GM11168 (cell line): Measurements from ENCODE around the gene CAST.
"Not testable (repeated sequence)": the region's sequence is repeated elsewhere in the genome, so short reads cannot be mapped to it uniquely, and the experiment has no call there.

Source experiments
- in situ Hi-C: fragments of 300-500 bp; cut with MboI; formaldehyde crosslinking; loops from one replicate; pipeline ENCODE4 v1.12.0; 2022; ENCODE audit warnings: low sequenced_read_pairs; ENCODE audit not compliant: unreplicated experiment

The CAST gene

GRCh38 chr5:96736937-96737336 lies 74.8 kb downstream of the CAST start:
- in situ Hi-C loops: no loop called here

- in situ Hi-C loops: no loop called here
Measured at GRCh38 chr5:96741106-96741505, 78.9 kb downstream of the CAST start.

GRCh38 chr5:96741891-96742309 lies 79.7 kb downstream of the CAST start:
- in situ Hi-C loops: no loop called here

GRCh38 chr5:96742538-96742937 lies 80.4 kb downstream of the CAST start:
- in situ Hi-C loops: no loop called here

GRCh38 chr5:96743065-96743768 lies 81.0 kb downstream of the CAST start:
- in situ Hi-C loops: no loop called here

GRCh38 chr5:96743805-96744204 lies 81.6 kb downstream of the CAST start:
- in situ Hi-C loops: no loop called here

GRCh38 chr5:96744218-96744617 lies 82.0 kb downstream of the CAST start:
- in situ Hi-C loops: not testable (repeated sequence)

- in situ Hi-C loops: no loop called here
Measured at GRCh38 chr5:96745025-96745424, 82.8 kb downstream of the CAST start.

- in situ Hi-C loops: no loop called here
Measured at GRCh38 chr5:96745844-96746531, 83.8 kb downstream of the CAST start.

- in situ Hi-C loops: no loop called here
Measured at GRCh38 chr5:96747720-96748119, 85.5 kb downstream of the CAST start.

- in situ Hi-C loops: no loop called here
Measured at GRCh38 chr5:96750110-96750822, 88.1 kb downstream of the CAST start.

- in situ Hi-C loops: no loop called here
Measured at GRCh38 chr5:96751203-96752169, 89.3 kb downstream of the CAST start.

- in situ Hi-C loops: no loop called here
Measured at GRCh38 chr5:96752341-96753016, 90.3 kb downstream of the CAST start.

GRCh38 chr5:96753017-96753397 lies 90.8 kb downstream of the CAST start:
- in situ Hi-C loops: no loop called here

GRCh38 chr5:96753848-96754247 lies 91.7 kb downstream of the CAST start:
- in situ Hi-C loops: no loop called here

- in situ Hi-C loops: no loop called here
Measured at GRCh38 chr5:96755851-96756250, 93.7 kb downstream of the CAST start.

- in situ Hi-C loops: no loop called here
Measured at GRCh38 chr5:96756985-96757384, 94.8 kb downstream of the CAST start.

- in situ Hi-C loops: no loop called here
Measured at GRCh38 chr5:96758621-96759020, 96.4 kb downstream of the CAST start.

GRCh38 chr5:96761618-96762017 lies 99.4 kb downstream of the CAST start:
- in situ Hi-C loops: loop anchor here (10.0 kb wide), 1 partner anchor 373 kb away; no protein-coding TSS in a partner anchor
